ENCODE data around the gene PRKCH.

Gene PRKCH

DNA sequence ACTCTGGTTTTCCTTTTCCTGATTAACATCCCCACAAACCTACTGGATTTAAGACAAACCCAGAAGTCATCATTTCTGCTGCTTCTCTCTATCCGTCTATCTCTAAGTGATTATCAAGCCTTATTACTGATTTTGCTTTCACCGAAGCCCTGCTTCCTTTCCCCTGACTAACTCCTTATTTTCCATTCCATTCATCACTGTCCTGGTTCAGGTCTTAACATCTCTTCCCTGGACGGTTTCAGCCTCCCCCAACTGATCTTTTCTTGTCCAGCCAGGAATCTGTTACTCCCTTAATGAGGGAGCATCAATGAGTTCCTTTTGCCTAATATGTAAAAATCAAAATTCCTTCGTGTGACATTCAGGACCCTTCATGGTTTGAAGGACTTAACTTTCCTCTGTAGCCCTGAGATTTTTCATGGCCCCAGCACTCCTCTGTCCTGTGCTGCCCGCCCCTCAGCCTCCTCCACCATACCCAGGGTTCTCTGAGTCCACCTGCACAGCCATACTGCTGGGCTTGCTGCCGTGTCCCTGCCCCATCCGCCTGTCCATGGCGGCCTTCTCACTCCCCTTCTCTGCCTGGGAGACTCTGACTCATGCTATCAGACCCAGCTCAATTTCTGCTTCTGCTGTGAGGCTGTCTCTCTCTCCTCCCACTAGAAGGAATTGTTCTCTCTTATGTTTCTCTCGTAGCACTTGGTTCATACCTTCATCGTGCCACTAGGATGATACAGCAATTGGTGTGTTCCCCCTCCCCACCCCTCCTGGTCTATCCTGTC is 206.1 kb downstream of the PRKCH start:
- TF ChIP-seq SIN3A (IDR thresholded peaks at IDR 0.05; ENCODE audit: borderline replicate concordance, insufficient read depth, low read length) (no peak), TAF1 (IDR thresholded peaks at IDR 0.05; ENCODE audit: borderline replicate concordance, insufficient read depth, low read length) (no peak), POLR2AphosphoS5 (IDR thresholded peaks at IDR 0.05; ENCODE audit: low read depth, low read length) (no peak), FOXP2 (optimal IDR thresholded peaks at IDR 0.05; ENCODE audit: borderline replicate concordance, extremely low read depth, extremely low read length, insufficient read depth) (no peak)
- TF ChIP-seq, protein P1, sequence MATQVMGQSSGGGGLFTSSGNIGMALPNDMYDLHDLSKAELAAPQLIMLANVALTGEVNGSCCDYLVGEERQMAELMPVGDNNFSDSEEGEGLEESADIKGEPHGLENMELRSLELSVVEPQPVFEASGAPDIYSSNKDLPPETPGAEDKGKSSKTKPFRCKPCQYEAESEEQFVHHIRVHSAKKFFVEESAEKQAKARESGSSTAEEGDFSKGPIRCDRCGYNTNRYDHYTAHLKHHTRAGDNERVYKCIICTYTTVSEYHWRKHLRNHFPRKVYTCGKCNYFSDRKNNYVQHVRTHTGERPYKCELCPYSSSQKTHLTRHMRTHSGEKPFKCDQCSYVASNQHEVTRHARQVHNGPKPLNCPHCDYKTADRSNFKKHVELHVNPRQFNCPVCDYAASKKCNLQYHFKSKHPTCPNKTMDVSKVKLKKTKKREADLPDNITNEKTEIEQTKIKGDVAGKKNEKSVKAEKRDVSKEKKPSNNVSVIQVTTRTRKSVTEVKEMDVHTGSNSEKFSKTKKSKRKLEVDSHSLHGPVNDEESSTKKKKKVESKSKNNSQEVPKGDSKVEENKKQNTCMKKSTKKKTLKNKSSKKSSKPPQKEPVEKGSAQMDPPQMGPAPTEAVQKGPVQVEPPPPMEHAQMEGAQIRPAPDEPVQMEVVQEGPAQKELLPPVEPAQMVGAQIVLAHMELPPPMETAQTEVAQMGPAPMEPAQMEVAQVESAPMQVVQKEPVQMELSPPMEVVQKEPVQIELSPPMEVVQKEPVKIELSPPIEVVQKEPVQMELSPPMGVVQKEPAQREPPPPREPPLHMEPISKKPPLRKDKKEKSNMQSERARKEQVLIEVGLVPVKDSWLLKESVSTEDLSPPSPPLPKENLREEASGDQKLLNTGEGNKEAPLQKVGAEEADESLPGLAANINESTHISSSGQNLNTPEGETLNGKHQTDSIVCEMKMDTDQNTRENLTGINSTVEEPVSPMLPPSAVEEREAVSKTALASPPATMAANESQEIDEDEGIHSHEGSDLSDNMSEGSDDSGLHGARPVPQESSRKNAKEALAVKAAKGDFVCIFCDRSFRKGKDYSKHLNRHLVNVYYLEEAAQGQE (IDR thresholded peaks at IDR 0.05; ENCODE audit: insufficient read depth in 1 of 2, low read depth in 2 of 2, low read length in 2 of 2), result no peak

DNA sequence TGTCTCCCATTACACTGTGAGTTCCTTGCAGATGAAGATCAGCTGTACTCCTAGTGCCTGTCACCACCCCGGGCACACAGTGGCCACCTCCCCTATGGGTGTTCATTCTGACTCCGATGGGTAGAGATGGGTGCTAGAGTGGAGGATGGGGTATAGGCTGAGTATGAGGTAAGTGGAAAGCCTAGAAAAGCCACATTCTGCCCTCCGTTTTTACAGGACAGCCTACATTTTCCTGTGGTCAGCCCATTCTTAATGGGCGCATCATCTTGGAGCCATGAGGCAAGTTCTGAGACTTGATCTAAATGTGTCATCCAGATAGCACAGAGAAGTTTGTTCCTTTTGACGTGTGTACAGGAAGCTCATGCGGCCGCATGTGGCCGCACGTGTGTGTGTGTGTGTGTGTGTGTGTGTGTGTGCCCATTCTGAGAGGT is 207.2 kb downstream of the PRKCH start:
- TF ChIP-seq TAF1 (IDR thresholded peaks at IDR 0.05; ENCODE audit: borderline replicate concordance, insufficient read depth, low read length) (no peak), POLR2AphosphoS5 (IDR thresholded peaks at IDR 0.05; ENCODE audit: low read depth, low read length) (no peak), SIN3A (IDR thresholded peaks at IDR 0.05; ENCODE audit: borderline replicate concordance, insufficient read depth, low read length) (no peak), FOXP2 (optimal IDR thresholded peaks at IDR 0.05; ENCODE audit: borderline replicate concordance, extremely low read depth, extremely low read length, insufficient read depth) (no peak)
- TF ChIP-seq, protein P1 (IDR thresholded peaks at IDR 0.05; ENCODE audit: insufficient read depth in 1 of 2, low read depth in 2 of 2, low read length in 2 of 2), result no peak

DNA sequence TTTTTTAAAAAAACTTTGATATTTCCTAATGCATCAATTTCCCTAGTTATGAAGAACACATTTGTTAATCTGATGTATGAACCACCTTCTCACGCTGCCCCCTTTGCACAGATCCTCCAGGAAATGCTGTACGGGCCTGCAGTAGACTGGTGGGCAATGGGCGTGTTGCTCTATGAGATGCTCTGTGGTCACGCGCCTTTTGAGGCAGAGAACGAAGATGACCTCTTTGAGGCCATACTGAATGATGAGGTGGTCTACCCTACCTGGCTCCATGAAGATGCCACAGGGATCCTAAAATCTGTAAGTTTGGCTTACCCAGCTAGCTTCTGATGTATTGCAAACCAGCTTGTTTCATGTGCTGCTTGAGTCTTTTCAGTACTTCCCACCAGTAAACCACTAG is 208.9 kb downstream of the PRKCH start:
- TF ChIP-seq POLR2AphosphoS5 (IDR thresholded peaks at IDR 0.05; ENCODE audit: low read depth, low read length) (no peak), TAF1 (IDR thresholded peaks at IDR 0.05; ENCODE audit: borderline replicate concordance, insufficient read depth, low read length) (no peak), SIN3A (IDR thresholded peaks at IDR 0.05; ENCODE audit: borderline replicate concordance, insufficient read depth, low read length) (no peak), FOXP2 (optimal IDR thresholded peaks at IDR 0.05; ENCODE audit: borderline replicate concordance, extremely low read depth, extremely low read length, insufficient read depth) (no peak)
- TF ChIP-seq, protein P1 (IDR thresholded peaks at IDR 0.05; ENCODE audit: insufficient read depth in 1 of 2, low read depth in 2 of 2, low read length in 2 of 2), result no peak

DNA sequence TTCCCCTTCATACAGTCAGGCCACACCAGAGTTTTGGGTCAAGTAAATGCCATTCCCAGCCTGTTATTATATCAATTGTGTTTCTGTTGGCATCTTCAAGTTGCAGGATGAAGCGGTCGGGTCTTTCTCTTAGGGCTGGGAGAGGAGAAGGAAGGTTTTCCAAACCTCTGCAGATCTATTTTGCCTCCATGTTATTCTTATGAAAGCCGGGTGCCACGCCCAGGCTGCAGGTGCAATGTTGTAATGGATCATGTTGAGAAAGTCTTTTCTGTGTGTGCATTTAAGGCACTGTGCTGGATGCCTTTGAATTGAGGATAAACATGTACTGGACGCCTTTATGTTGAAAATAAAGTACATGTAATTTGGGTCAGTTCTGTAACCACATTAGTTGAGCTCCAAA is 209.5 kb downstream of the PRKCH start:
- TF ChIP-seq FOXP2 (optimal IDR thresholded peaks at IDR 0.05; ENCODE audit: borderline replicate concordance, extremely low read depth, extremely low read length, insufficient read depth), result no peak
- TF ChIP-seq TAF1 (IDR thresholded peaks at IDR 0.05; ENCODE audit: borderline replicate concordance, insufficient read depth, low read length), result no peak
- TF ChIP-seq POLR2AphosphoS5 (IDR thresholded peaks at IDR 0.05; ENCODE audit: low read depth, low read length), result no peak
- no peak for TF ChIP-seq SIN3A (IDR thresholded peaks at IDR 0.05; ENCODE audit: borderline replicate concordance, insufficient read depth, low read length)
- TF ChIP-seq, protein P1 (IDR thresholded peaks at IDR 0.05; ENCODE audit: insufficient read depth in 1 of 2, low read depth in 2 of 2, low read length in 2 of 2), result no peak
